ENCODE measurements around the gene CTNNA2.
"Not testable (repeated sequence)": the region's sequence is repeated elsewhere in the genome, so short reads cannot be mapped to it uniquely, and the experiment has no call there.

Gene CTNNA2

DNA sequence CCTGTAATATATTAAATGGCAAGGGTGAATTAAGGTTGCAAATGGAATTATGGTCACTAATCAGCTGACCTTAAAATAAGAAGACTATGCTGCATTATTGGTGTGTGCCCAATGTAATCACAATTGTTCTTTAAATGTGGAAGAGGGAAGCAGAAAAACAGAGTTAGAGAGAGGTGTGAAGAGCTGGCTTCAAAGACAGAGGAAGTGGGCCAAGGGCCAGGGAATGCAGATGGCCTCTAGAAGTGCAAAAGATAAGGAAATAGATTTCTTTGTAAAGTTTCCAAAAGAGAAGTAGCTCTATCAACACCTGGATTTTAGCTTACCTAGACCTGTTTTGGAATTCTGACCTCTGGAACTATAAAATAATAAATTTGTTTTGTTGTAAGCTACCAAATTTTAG, 515.7 kb downstream of the CTNNA2 start:
- no peak for DNase-seq (ENCODE audit: low read depth in 3 of 3)

DNA sequence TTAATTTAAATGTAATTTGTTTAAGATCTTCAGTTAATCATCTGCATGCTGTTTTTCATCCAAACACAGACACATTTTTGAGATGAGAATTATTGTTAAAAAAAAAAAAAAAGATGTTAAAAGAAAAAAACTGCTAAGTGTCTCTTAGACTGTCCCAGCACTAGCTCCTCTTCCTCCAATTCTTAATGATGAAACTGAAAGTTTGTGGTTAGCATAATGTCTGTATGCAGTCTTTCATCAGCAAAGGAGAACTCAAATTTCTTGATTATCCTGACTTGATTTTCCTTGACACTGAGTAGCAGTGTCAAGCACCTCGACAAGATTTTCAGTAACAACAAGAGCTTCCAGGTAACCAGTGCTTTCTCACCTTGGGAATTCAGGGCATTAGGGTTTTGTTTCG, 517.3 kb downstream of the CTNNA2 start:
- no peak for DNase-seq (ENCODE audit: low read depth in 3 of 3)

DNA sequence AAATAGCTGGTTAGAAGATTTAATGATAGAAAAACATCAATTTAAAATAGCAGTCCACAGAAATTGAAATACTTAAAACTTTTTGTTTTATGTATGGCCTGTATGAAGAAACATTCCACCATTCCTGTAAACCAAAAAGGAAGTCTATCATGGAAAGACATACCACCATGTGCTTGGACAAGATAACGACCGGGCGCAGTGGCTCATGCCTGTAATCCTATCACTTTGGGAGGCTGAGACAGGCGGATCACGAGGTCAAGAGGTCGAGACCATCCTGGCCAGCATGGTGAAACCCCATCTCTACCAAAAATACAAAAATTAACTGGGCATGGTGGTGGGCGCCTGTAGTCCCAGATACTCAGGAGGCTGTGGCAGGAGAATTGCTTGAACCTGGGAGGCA, 519.8 kb downstream of the CTNNA2 start:
- DNase-seq (ENCODE audit: low read depth in 3 of 3): not testable (repeated sequence)

DNA sequence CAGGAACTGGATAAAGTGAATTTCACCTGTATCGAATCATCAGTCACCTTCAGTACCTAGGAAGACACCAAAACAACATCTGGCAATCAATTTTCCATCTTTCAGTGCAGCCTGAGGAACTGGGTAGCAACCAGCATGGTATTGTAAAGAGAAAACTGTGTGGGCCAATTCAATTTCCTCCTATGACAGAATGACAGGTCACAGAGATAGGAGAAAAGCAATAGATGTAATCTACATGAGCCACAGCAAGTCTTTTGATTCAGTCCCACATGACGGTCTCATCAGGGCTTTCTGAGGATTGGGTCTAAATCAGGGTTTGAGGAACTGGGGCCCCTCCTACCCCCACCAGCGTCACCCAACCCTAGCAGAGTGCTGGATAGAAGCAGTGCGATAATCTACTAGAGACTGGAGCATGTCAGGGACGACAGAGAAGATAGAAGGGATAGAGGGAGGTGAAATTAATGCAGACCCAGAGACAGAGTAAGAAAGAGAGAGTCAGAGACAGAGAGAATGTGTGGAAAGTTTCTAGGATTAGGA, 523.0 kb downstream of the CTNNA2 start:
- DNase-seq (ENCODE audit: low read depth in 3 of 3): no peak

GRCh38 chr2:80037310-80037709, 524.5 kb downstream of the CTNNA2 start:
- DNase-seq (ENCODE audit: low read depth in 3 of 3): no peak

GRCh38 chr2:80040226-80040625, 527.4 kb downstream of the CTNNA2 start:
- DNase-seq (ENCODE audit: low read depth in 3 of 3): no peak

DNA sequence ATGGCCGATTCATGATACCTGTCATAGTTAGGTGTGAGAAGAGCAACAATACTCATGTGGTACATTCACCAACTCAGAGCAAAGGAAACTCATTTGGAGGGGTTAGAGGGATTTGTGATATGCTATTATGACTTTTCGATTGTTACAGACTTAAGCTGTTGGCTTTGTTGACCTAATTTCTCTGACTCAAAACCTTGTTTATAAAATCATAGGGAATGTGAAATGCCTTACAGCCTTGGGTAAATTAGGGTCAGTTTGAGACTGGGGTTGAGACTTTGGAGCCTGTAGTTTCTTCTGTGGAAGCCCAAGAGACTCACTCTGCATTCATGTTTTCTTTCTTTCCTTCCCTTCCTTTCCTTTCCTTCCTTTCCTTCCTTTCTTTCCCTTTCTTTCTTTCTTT, 529.8 kb downstream of the CTNNA2 start:
- DNase-seq (ENCODE audit: low read depth in 3 of 3): no peak

DNA sequence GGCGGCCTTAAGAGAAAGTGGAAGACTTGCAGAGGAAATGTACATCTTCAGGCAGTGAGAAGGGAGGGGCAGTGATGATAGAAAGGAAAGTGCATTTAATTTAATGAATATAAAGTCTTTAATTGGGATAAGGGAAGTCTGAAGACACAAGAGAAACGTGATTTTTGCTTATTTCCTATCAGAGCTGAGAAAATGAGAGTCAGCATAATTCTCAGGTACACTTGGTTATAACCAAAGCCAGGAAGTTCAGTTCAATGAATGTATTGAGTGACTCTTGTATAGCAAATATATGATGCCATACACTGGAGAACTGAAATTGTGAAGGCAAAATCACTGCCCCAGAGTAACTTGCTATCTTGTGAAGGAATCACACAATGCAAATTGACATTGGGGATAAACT, 535.4 kb downstream of the CTNNA2 start:
- DNase-seq (ENCODE audit: low read depth in 3 of 3): no peak

- DNase-seq (ENCODE audit: low read depth in 3 of 3): no peak
These were observed 537.4 kb downstream of the CTNNA2 start for GRCh38 chr2:80050246-80050645.

DNA sequence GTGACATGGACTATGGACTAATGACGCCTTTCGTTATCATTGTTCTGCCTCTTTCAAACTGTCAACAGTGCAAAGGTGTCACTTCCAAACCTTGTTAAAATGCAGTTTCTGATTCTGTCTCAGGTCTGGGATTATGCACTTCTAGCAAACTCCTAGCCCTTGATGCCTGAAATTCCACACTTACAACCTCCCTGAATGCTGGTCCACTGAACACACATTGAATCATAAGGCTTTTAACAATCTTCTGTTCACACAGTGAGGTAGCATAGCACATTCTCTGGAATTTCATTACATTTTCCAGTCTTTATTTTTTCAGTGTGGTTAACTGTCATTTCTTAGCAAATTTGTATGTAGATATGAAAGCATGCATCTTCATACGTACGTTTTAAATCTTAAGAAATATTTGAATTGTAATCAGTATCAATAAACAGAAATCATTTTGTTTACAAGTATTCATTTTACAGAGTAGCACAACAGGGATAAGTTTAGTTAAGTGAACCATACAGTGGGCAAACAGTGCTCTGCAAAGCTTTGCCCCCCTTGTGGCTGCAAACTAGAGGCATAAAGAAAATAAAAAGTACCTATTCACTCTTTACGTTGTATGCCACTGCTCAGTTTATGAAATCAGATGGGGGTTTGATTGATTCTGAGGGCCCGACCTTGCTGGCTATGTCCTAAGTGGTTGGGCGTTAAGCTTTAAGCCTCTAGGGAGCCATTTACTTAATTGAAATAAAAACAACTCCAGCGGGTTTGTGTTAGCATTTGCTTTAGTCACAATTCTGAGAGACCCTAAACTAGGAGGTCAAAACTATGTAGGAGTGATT, 540.9 kb downstream of the CTNNA2 start:
- no peak for DNase-seq (ENCODE audit: low read depth in 3 of 3)

DNA sequence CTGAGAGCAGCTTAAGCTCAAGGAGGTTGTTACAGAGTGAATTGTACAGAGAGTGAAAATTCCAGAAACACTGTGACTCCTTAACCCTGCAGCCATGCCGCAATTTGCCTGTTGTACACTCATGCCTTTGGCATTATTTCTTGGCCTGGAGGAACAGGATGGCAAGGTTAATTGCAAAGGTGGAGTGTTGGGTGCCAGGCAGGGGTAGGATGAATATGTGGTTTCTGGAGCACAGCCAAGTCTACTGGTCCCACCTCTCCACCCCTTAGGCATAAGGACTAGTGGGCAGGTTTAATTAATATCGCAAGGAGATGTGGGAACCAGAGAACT, 541.5 kb downstream of the CTNNA2 start:
- no peak for DNase-seq (ENCODE audit: low read depth in 3 of 3)

DNA sequence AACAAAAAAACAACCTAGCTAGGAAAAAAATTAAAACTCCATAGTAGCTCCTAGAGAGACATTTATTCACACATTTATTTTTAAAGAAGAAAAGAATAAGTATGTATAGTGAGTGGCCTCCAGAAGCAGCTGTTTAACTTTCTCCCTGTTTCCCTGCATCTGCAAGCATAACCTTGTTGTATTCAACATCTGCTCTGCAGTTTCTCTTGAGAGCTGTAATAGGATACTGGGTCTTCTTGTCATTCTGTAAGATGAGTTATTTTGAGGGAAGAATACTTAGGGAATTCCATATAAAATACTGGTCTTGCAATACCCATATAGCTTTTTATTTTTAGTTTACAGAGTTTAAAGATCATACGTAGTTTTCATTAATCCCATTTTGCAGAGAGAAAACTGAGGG, 545.1 kb downstream of the CTNNA2 start:
- DNase-seq (ENCODE audit: low read depth in 3 of 3): no peak

GRCh38 chr2:80058562-80058961, 545.7 kb downstream of the CTNNA2 start:
- no peak for DNase-seq (ENCODE audit: low read depth in 3 of 3)

DNA sequence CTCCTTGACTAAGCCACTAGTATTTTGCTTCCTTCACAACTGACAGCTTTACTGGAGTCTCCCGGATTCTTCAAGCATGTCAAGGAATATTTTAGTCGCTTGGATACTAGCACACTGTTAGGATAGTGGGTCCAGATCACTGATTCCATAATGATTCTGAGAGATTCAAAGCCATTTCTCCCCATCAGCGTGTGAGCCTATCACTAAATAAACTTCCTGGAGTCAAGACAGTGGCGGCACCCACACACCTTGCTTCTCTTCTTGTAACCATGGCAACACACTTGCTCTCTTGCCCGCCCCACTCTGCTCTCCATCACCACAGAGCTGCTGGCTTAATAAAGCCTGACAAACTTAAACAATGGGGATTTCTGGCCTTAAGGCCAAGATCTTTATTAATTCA, 546.6 kb downstream of the CTNNA2 start:
- no peak for DNase-seq (ENCODE audit: low read depth in 3 of 3)

- DNase-seq (ENCODE audit: low read depth in 3 of 3): no peak
These were observed 549.0 kb downstream of the CTNNA2 start for GRCh38 chr2:80061881-80062280.

- no peak for DNase-seq (ENCODE audit: low read depth in 3 of 3)
These were observed 549.4 kb downstream of the CTNNA2 start for GRCh38 chr2:80062298-80062697.

- DNase-seq (ENCODE audit: low read depth in 3 of 3): no peak
These were observed 555.3 kb downstream of the CTNNA2 start for GRCh38 chr2:80068038-80068731.

GRCh38 chr2:80070587-80070986, 557.7 kb downstream of the CTNNA2 start:
- DNase-seq (ENCODE audit: low read depth in 3 of 3): no peak

GRCh38 chr2:80071941-80072340, 559.1 kb downstream of the CTNNA2 start:
- no peak for DNase-seq (ENCODE audit: low read depth in 3 of 3)

DNA sequence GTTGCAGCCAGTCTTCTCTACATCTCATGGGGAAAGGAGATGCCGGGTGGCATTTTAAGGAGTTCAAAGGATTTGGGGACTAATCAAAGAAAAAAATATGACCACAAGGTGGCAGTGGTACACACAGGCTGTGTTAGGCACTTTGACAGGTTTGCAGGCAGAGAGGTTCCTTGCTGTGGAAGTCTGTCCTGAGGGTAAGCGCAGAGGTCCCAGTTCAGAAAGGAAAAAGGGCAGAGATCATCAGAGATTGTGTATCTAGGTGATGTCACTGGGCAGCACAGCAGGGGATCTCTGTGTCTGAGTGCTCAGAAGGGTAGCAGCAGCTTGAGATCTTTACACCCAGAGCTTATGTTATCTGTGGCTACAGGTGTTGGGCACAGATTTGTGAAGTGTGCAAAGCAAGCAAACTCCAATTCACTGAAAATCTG, 560.3 kb downstream of the CTNNA2 start:
- no peak for DNase-seq (ENCODE audit: low read depth in 3 of 3)

DNA sequence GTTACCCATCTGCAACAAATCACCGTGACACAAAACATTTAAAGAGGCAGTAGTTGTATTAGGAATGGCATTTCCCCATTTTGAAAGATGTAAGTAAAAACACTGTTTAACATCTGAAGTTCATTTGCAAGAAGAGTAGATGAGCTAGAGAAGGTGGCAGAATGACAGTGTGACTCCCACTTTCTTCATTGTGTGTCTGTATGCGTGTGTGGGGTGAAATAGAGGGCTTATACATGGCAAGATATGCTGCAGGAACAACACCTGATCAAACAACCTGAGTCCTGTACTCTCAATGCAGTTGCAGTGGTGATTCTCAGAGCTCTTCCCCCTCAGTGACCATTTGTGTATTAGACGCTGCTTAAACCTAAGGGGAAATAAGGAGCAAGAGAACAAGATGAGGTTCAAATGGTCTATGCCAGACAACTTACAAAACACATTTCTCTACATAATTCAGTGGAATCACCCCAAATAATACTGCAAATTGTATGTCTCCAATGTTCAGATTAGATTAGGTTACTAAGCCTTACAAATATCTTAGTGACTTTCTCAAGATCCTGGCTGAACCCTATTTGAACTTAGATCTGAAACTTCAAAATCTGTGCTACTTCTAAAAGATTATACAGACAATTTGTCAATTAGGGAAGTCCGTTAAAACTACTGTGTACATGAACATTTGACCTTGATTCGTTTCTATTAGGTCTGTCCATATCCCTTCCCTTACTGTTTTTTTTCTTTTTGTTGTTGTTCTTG, 561.6 kb downstream of the CTNNA2 start:
- no peak for DNase-seq (ENCODE audit: low read depth in 3 of 3)

GRCh38 chr2:80075719-80076118, 562.9 kb downstream of the CTNNA2 start:
- no peak for DNase-seq (ENCODE audit: low read depth in 3 of 3)
